ENCODE results near the gene AGAP2. TPM values are rescaled to one million over a fixed set of nuclear protein-coding genes. Genes with fewer than 3 reads are reported as not detected.

The AGAP2 gene
- total and polyA plus RNA-seq, 2 of the 13 experiments (the other 11 are each of a cell fraction or from before 2014, with no cell fraction given) = 0.38 to 0.45 TPM

GRCh38 chr12:57674691-57675090, 63.9 kb downstream of the AGAP2 start:
- TF ChIP-seq ETV5 (CRISPR knock-in tag; IDR thresholded peaks at IDR 0.05; ENCODE audit: borderline replicate concordance) = no peak
- no peak for TF ChIP-seq DBP (CRISPR knock-in tag; IDR thresholded peaks at IDR 0.05; ENCODE audit: not compliant biosample characterization)
- TF ChIP-seq LRRFIP1 (CRISPR knock-in tag; conservative IDR thresholded peaks at IDR 0.05) = no peak
- TF ChIP-seq ZNF34 (CRISPR knock-in tag; IDR thresholded peaks at IDR 0.05; ENCODE audit: borderline replicate concordance) = no peak
- no peak for TF ChIP-seq ZNF18 (CRISPR knock-in tag; IDR thresholded peaks at IDR 0.05; ENCODE audit: insufficient replicate concordance)
- no peak for TF ChIP-seq SMAD9 (CRISPR knock-in tag; IDR thresholded peaks at IDR 0.05)
- no peak for TF ChIP-seq DPF2 (CRISPR knock-in tag; IDR thresholded peaks at IDR 0.05; ENCODE audit: borderline replicate concordance, low read depth)
- TF ChIP-seq PAX8 (CRISPR knock-in tag; IDR thresholded peaks at IDR 0.05; ENCODE audit: borderline replicate concordance) = no peak
- TF ChIP-seq MTF2 (CRISPR knock-in tag; IDR thresholded peaks at IDR 0.05; ENCODE audit: borderline replicate concordance) = no peak
- TF ChIP-seq SMC3 (IDR thresholded peaks at IDR 0.05; ENCODE audit: low read length) = no peak
- TF ChIP-seq ZBTB33 (CRISPR knock-in tag; IDR thresholded peaks at IDR 0.05) = no peak
- TF ChIP-seq U2AF2 (IDR thresholded peaks at IDR 0.05; ENCODE audit: low read depth, low read length) = no peak
- DNase-seq (ENCODE audit: low spot score) = no peak
- Histone ChIP-seq H3K27me3 (ENCODE audit: control insufficient read depth in 1 of 2, insufficient read depth in 2 of 2, low read length in 2 of 2) (no peaks in the 10 kb centered on the region), H3K36me3 (replicated peaks in 1 of 2; ENCODE audit: control insufficient read depth in 1 of 2, insufficient read depth in 2 of 2, low read length in 2 of 2) (no peaks in the 10 kb centered on the region), H3K4me2 (ENCODE audit: low read depth, low read length) (no peak overlapping the region), H2AFZ (ENCODE audit: low read length) (no peak overlapping the region), H3K9me3 (ENCODE audit: low read length) (no peaks in the 10 kb centered on the region), H3K27ac (ENCODE audit: extremely low read length, insufficient read depth, low read length) (no peak overlapping the region), H3K4me3 (replicated peaks in 1 of 3; ENCODE audit: insufficient read depth in 1 of 3, low read depth in 2 of 3, low read length in 3 of 3) (no peak overlapping the region), H3K4me1 (ENCODE audit: insufficient read depth, low read length) (no peaks in the 10 kb centered on the region), H3K79me2 (ENCODE audit: insufficient read depth, low read length) (no peaks in the 10 kb centered on the region), H4K20me1 (ENCODE audit: insufficient read depth, low read length) (no peaks in the 10 kb centered on the region), H3K9ac (ENCODE audit: insufficient read depth, low read depth, low read length) (no peak overlapping the region)
- CTCF ChIA-PET (ENCODE audit: low intra/inter-chr PET ratio, low total read pairs) = no interaction called here
- in situ Hi-C loops (cut with HindIII; ENCODE audit: extremely low pct_ligation_motif_present, low pct_unique_long_range_greater_than_20kb) (no loop called here), intact Hi-C loops (cut with micrococcal nuclease; ENCODE audit: unreplicated experiment) (no loop called here)
- BruUV-seq (replicated peaks) = no TSS peak
- no peak for FAIRE-seq
- ATAC-seq = no peak
- 70% methylated on average over 18 of the region's 29 CpGs for WGBS (ENCODE audit: low lambda C conversion rate)
- POLR2A ChIA-PET = no interaction called here
